Testis (tissue), 3 donors: ENCODE measurements around the gene EEIG1. TPM values are rescaled to one million over a fixed set of nuclear protein-coding genes. Genes with fewer than 3 reads are reported as not detected.

ENCODE experiments used
- DNase-seq: peaks from one replicate; pipeline ENCODE4 v3.0.0-alpha.2; 2019
- H3K27ac ChIP-seq, 2 donors: fragments of 200-600 bp; sonication (generic); one replicate each; pipeline ENCODE4 v1.5.1; 2019
- H3K27me3 ChIP-seq: fragments of 200-600 bp; sonication (generic); one replicate; pipeline ENCODE4 v1.5.1; 2019
- H3K36me3 ChIP-seq: fragments of 200-600 bp; sonication (generic); one replicate; pipeline ENCODE4 v1.5.1; 2017; ENCODE audit warnings: low read depth; ENCODE audit errors: missing control alignments
- H3K4me1 ChIP-seq: fragments of 200-600 bp; sonication (generic); one replicate; pipeline ENCODE4 v1.5.1; 2019
- H3K4me3 ChIP-seq, 2 donors: fragments of 200-600 bp; sonication (generic); one replicate each; pipeline ENCODE4 v1.5.1; 2017 to 2019
- H3K9me3 ChIP-seq: fragments of 200-600 bp; sonication (generic); one replicate; pipeline ENCODE4 v1.5.1; 2017
- POLR2A ChIP-seq: fragments of 450-650 bp; IDR thresholded peaks from one replicate; pipeline ENCODE4 v1.6.1; 2017; ENCODE audit warnings: antibody characterized with exemption, mild to moderate bottlenecking, moderate library complexity
- WGBS, 2 donors: methylation state at CpG; one replicate each; pipeline ENCODE4 v1.1.5; 2018; 5-methylcytosine and 5-hydroxymethylcytosine counted together
- intact Hi-C: fragments of 100-400 bp; cut with DNase I; formaldehyde crosslinking; loops from one replicate; pipeline ENCODE4 v1.15.1; 2023; ENCODE audit warnings: low total_unique reads
- polyA plus RNA-seq: library from polyadenylated mRNA; stranded (reverse); fragments of 350-450 nt; fragmentation: Illumina TruSeq; extraction: RNeasy Lipid Tissue Mini Kit (QIAGEN cat#74804); gene quantifications from one replicate; pipeline ENCODE4 v1.2.3, GENCODE V29; 2014; ENCODE audit warnings: low read depth, low replicate concordance; ENCODE audit not compliant: insufficient read depth
- total RNA-seq, 2 donors: library from RNA; depleted of rRNA; stranded (reverse); fragments of >200 nt; gene quantifications; one replicate each; pipeline ENCODE4 v1.2.3, GENCODE V29; 2016
- TF ChIP-seq, protein P1 (sequence below), 3 experiments: fragments of 450-650 bp in 2 of 3; fragments of 200-600 bp in 1 of 3; sonication (generic) in 1 of 3; IDR thresholded peaks; one replicate each; pipeline ENCODE4 v1.5.1; 2016 to 2019; ENCODE audit warnings: antibody characterized with exemption in 3 of 3, mild to moderate bottlenecking in 2 of 3, moderate library complexity in 1 of 3

EEIG1 gene
- total and polyA plus RNA-seq, 3 donors from 2014 or later = 75.7 to 129 (median 119) TPM

DNA sequence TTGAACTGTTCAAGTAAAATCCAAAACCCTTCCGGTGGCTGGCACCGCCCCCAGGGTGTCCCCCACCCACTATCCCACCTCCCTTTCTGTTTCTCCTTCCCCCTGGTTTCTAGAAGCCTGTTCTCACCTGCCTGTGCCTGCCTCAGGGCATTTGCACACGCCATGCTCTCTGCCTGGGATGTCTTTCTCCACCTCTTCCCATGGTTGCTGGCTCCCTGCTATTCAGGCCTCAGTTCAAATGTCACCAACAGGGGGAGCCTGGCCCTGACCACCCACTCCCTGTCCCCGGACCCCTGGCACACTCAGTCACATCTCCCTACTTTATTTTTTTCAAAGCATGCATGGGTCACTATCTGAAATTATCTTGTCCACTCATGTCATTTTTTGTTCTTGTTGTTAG lies 39.9 kb upstream of the EEIG1 start:
- Histone ChIP-seq H3K4me1 (no peaks in the 10 kb centered on the region), H3K36me3 (no peaks in the 10 kb centered on the region), H3K27me3 (no peaks in the 10 kb centered on the region), H3K4me3 (no peak overlapping the region), H3K27ac (no peak overlapping the region), H3K9me3 (no peaks in the 10 kb centered on the region)
- intact Hi-C loops = no loop called here
- DNase-seq = no peak
- TF ChIP-seq POLR2A = no peak
- TF ChIP-seq, protein P1, sequence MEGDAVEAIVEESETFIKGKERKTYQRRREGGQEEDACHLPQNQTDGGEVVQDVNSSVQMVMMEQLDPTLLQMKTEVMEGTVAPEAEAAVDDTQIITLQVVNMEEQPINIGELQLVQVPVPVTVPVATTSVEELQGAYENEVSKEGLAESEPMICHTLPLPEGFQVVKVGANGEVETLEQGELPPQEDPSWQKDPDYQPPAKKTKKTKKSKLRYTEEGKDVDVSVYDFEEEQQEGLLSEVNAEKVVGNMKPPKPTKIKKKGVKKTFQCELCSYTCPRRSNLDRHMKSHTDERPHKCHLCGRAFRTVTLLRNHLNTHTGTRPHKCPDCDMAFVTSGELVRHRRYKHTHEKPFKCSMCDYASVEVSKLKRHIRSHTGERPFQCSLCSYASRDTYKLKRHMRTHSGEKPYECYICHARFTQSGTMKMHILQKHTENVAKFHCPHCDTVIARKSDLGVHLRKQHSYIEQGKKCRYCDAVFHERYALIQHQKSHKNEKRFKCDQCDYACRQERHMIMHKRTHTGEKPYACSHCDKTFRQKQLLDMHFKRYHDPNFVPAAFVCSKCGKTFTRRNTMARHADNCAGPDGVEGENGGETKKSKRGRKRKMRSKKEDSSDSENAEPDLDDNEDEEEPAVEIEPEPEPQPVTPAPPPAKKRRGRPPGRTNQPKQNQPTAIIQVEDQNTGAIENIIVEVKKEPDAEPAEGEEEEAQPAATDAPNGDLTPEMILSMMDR (IDR thresholded peaks at IDR 0.05) = no peak
- WGBS, 2 donors = 91 to 92% methylated on average over 4 of the region's 4 CpGs

DNA sequence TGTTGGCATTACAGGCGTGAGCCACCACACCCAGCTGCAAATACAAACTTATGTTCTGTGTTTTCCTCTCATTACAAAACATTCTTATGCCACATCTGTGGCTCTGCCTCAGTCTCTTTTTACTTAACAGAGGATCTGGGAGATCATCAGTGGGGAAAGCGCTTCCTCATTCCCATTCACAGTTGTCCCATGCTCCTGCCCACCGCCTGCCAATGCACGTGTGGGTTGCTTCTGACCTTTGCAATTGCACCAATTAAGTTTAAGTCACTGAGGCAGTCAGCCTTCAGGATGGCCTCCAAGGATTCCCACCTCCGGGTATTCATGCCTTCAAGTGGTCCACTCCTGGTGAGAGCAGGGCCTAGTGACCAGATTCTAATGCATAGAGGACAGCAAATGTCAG lies 34.9 kb upstream of the EEIG1 start:
- no peaks in the 10 kb centered on the region for H3K9me3 ChIP-seq
- no peaks in the 10 kb centered on the region for H3K27me3 ChIP-seq
- no peak overlapping the region for H3K4me3 ChIP-seq
- DNase-seq = no peak
- H3K27ac ChIP-seq = no peak overlapping the region
- intact Hi-C loops = no loop called here
- H3K4me1 ChIP-seq = no peaks in the 10 kb centered on the region
- TF ChIP-seq, protein P1 (IDR thresholded peaks at IDR 0.05) = no peak
- TF ChIP-seq POLR2A = no peak
- 90 to 96% methylated on average over 5 of the region's 5 CpGs for WGBS, 2 donors
- no peaks in the 10 kb centered on the region for H3K36me3 ChIP-seq

DNA sequence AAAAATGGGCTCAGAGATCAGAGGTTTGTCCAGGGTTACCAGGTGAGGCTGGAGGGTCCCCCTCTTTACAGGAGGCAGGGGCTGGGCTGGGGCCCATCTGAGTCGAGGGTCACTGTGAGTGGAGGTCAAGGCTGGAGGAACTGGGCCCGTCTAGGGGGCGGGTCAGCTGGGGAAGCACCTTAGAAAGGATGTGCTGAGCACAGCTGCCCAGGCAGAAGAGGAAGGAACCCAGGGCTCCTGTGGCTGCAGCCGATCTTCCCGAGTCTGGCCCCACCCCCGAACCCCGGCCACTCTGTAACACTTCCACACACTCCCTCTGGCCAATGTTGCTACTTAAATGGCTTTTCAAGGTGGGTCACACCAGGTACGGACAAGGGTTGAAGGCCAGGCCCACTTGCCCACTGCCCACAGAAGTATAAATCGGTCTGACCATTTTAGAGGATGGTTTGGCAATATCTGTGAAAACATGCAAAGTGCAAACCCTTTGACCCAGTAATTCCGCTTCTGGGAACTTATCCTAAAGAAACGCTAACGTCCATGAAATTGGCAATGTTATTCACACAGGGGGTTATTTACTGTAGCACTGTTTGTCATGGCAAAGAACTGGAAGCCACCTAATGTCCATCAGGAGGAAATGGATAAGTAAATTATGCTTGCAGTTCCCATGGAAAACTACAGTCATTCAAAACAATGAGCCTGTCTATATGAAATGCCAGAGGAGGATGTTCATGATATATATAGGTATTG lies 30.5 kb upstream of the EEIG1 start:
- intact Hi-C loops = no loop called here
- Histone ChIP-seq H3K4me3 (no peak overlapping the region), H3K36me3 (no peaks in the 10 kb centered on the region), H3K27ac (no peak overlapping the region), H3K9me3 (no peaks in the 10 kb centered on the region), H3K27me3 (no peaks in the 10 kb centered on the region), H3K4me1 (peaks cover 9% of the 10 kb centered on the region)
- TF ChIP-seq, protein P1 (IDR thresholded peaks at IDR 0.05) = no peak
- no peak for TF ChIP-seq POLR2A
- WGBS, 2 donors = 60 to 61% methylated on average over 6 to 12 of the region's 12 CpGs
- DNase-seq = no peak

DNA sequence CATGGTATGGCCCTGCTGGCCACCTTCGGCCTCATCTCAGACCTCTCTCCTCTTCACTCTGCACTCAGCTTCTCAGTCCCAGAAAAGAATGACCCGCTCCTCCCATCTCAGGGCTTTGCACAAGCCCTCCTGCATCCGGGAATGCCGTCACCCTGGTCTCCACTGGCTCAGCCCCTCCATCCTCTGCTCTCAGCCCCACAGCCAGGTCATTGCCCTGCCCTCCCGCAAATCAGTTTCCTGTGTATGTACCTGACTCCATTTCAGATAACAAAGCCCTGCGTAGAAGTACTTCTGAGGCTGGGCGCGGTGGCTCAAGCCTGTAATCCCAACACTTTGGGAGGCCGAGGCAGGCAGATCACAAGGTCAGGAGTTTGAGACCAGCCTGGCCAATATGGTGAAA lies 28.9 kb upstream of the EEIG1 start:
- H3K36me3 ChIP-seq = no peaks in the 10 kb centered on the region
- peaks cover 9% of the 10 kb centered on the region for H3K4me1 ChIP-seq
- WGBS, 2 donors = 93 to 96% methylated on average over 9 of the region's 9 CpGs
- H3K4me3 ChIP-seq = no peak overlapping the region
- no peaks in the 10 kb centered on the region for H3K27me3 ChIP-seq
- no peak for DNase-seq
- TF ChIP-seq, protein P1 (IDR thresholded peaks at IDR 0.05) = no peak
- no peak for TF ChIP-seq POLR2A
- intact Hi-C loops = no loop called here
- H3K27ac ChIP-seq = no peak overlapping the region
- no peaks in the 10 kb centered on the region for H3K9me3 ChIP-seq

DNA sequence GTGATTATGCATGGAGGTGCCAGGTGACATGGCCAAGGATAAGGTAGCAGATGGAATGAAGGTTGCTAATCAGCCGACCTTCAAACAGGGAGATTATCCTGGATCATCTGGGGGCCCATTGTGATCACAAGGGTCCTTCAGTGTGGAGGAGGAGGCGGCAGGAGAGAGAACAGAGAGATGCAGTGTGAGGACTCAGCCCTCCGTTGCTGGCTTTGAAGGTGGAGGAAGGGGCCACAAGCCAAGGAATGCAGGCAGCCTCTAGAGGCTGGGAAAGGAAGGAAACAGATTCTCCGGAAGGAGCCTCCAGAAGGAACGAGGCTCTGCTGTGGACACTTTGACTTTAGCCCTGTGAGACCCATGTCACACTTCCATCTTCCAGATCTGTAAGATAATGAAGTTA lies 27.4 kb upstream of the EEIG1 start:
- Histone ChIP-seq H3K36me3 (no peaks in the 10 kb centered on the region), H3K9me3 (no peaks in the 10 kb centered on the region), H3K27me3 (no peaks in the 10 kb centered on the region), H3K4me3 (no peak overlapping the region), H3K4me1 (peaks cover 9% of the 10 kb centered on the region), H3K27ac (no peak overlapping the region)
- WGBS, 2 donors = 82 to 95% methylated on average over 5 of the region's 5 CpGs
- intact Hi-C loops = no loop called here
- no peak for DNase-seq
- no peak for TF ChIP-seq POLR2A
